SK-N-SH treated with all-trans-retinoic acid at 6 μM for 48 hours (cell line): ENCODE measurements around the gene ASTN2.

Experiments used
- ATAC-seq: fragments of 200-7000 bp; cut with Tn5 transposase; 3 replicates; pipeline ENCODE4 v1.9.1; 2020; ENCODE audit warnings: mild to moderate bottlenecking, moderate library complexity
- ARNTL ChIP-seq: fragments of 450-650 bp; formaldehyde crosslinking; IDR thresholded peaks from 2 replicates; pipeline ENCODE4 v1.5.0; 2020; ENCODE audit warnings: low read depth, mild to moderate bottlenecking, moderate library complexity, borderline replicate concordance
- BACH2 ChIP-seq: fragments of 250-450 bp; sonication (Bioruptor Pico); IDR thresholded peaks from 2 replicates; pipeline ENCODE4 v1.9.0; 2021; ENCODE audit warnings: mild to moderate bottlenecking, borderline replicate concordance
- CREB5 ChIP-seq: fragments of 250-450 bp; sonication (Bioruptor Pico); IDR thresholded peaks from 2 replicates; pipeline ENCODE4 v1.5.1; 2020; ENCODE audit warnings: low read depth, mild to moderate bottlenecking, moderate library complexity
- CSDC2 ChIP-seq: fragments of 250-450 bp; sonication (Bioruptor Pico); IDR thresholded peaks from 2 replicates; pipeline ENCODE4 v1.5.0; 2020; ENCODE audit warnings: mild to moderate bottlenecking, moderate library complexity
- GLIS3 ChIP-seq: fragments of 250-450 bp; sonication (Bioruptor Pico); IDR thresholded peaks from 2 replicates; pipeline ENCODE4 v1.5.0; 2020; ENCODE audit warnings: mild to moderate bottlenecking, moderate library complexity
- ISL1 ChIP-seq: fragments of 250-450 bp; sonication (Bioruptor Pico); IDR thresholded peaks from 2 replicates; pipeline ENCODE4 v2.1.2; 2022; ENCODE audit warnings: mild to moderate bottlenecking, moderate library complexity
- PATZ1 ChIP-seq: fragments of 250-450 bp; sonication (Bioruptor Pico); IDR thresholded peaks from 2 replicates; pipeline ENCODE4 v1.8.0; 2020; ENCODE audit warnings: mild to moderate bottlenecking, moderate library complexity, borderline replicate concordance
- POU6F1 ChIP-seq: fragments of 250-450 bp; sonication (Bioruptor Pico); IDR thresholded peaks from 2 replicates; pipeline ENCODE4 v1.8.0; 2021; ENCODE audit warnings: low read depth, mild to moderate bottlenecking, moderate library complexity, borderline replicate concordance
- RARB ChIP-seq: fragments of 250-450 bp; sonication (Bioruptor Pico); IDR thresholded peaks from 2 replicates; pipeline ENCODE4 v1.8.0; 2021; ENCODE audit warnings: mild to moderate bottlenecking, moderate library complexity
- SNAI2 ChIP-seq: fragments of 250-450 bp; sonication (Bioruptor Pico); IDR thresholded peaks from 2 replicates; pipeline ENCODE4 v1.5.0; 2020; ENCODE audit warnings: mild to moderate bottlenecking, moderate library complexity
- TCF4 ChIP-seq: fragments of 250-450 bp; sonication (Bioruptor Pico); IDR thresholded peaks from 2 replicates; pipeline ENCODE4 v1.8.0; 2021; ENCODE audit warnings: mild to moderate bottlenecking, moderate library complexity, borderline replicate concordance
- TSHZ2 ChIP-seq: fragments of 250-450 bp; sonication (Bioruptor Pico); IDR thresholded peaks from 2 replicates; pipeline ENCODE4 v1.5.0; 2020; ENCODE audit warnings: mild to moderate bottlenecking, moderate library complexity
- ZFP30 ChIP-seq: fragments of 450-650 bp; formaldehyde crosslinking; IDR thresholded peaks from 2 replicates; pipeline ENCODE4 v1.5.0; 2022; ENCODE audit warnings: mild to moderate bottlenecking, moderate library complexity
- ZNF8 ChIP-seq: fragments of 450-650 bp; formaldehyde crosslinking; IDR thresholded peaks from 2 replicates; pipeline ENCODE4 v1.5.0; 2020; ENCODE audit warnings: mild to moderate bottlenecking, moderate library complexity

Gene ASTN2

GRCh38 chr9:116716438-116716837, 698.4 kb downstream of the ASTN2 start:
- TF ChIP-seq ZFP30 (CRISPR knock-in tag) (no peak), CSDC2 (no peak), POU6F1 (no peak), TSHZ2 (no peak), TCF4 (CRISPR knock-in tag) (no peak), CREB5 (CRISPR knock-in tag) (no peak), ISL1 (CRISPR knock-in tag) (no peak), PATZ1 (no peak)
- TF ChIP-seq, all 23 proteins: peak for 0
- ATAC-seq = no peak

GRCh38 chr9:116715751-116716150, 699.1 kb downstream of the ASTN2 start:
- TF ChIP-seq ISL1 (CRISPR knock-in tag) = no peak
- no peak for TF ChIP-seq GLIS3 (CRISPR knock-in tag)
- TF ChIP-seq CSDC2 = no peak
- TF ChIP-seq CREB5 (CRISPR knock-in tag) = no peak
- TF ChIP-seq SNAI2 = no peak
- TF ChIP-seq ARNTL (CRISPR knock-in tag) = no peak
- TF ChIP-seq RARB (CRISPR knock-in tag) = no peak
- TF ChIP-seq TSHZ2 = no peak
- TF ChIP-seq, all 23 proteins: peak for 0
- no peak; the same call in 2 of the 3 replicates for ATAC-seq

- no peak for ATAC-seq
- no peak for TF ChIP-seq CREB5 (CRISPR knock-in tag)
- no peak for TF ChIP-seq RARB (CRISPR knock-in tag)
- TF ChIP-seq BACH2 = no peak
- no peak for TF ChIP-seq ARNTL (CRISPR knock-in tag)
- TF ChIP-seq ZNF8 (CRISPR knock-in tag) = no peak
Measured at GRCh38 chr9:116713271-116713670, 701.6 kb downstream of the ASTN2 start.
